Astrocyte of the spinal cord (primary cell): ENCODE measurements around the gene VWA3A.
"Not testable (repeated sequence)": the region's sequence is repeated elsewhere in the genome, so short reads cannot be mapped to it uniquely, and the experiment has no call there.

Experiments used
- DNase-seq: peaks from one replicate; pipeline ENCODE4 v3.0.0; 2011; ENCODE audit warnings: low read depth, low spot score
- H3K4me3 ChIP-seq: 2 replicates; pipeline ENCODE4 v1.5.1; 2011; ENCODE audit warnings: low read depth, mild to moderate bottlenecking, low read length, moderate library complexity
- in situ Hi-C: cut with HindIII; loops from 2 replicates; pipeline ENCODE4 v1.10.0; 2017; ENCODE audit warnings: low sequenced_read_pairs
- TF ChIP-seq, protein P1 (sequence below): IDR thresholded peaks from 2 replicates; pipeline ENCODE4 v1.5.1; 2012; ENCODE audit warnings: low read depth, mild to moderate bottlenecking, low read length, inconsistent platforms

Gene VWA3A

GRCh38 chr16:22161999-22162655 lies 69.8 kb downstream of the VWA3A start, which contains the start of gene SDR42E2:
SDR42E2 (plus strand) TSS chr16:22162506; CDS start chr16:22165583, 3,077 bp downstream.
- no peak for DNase-seq
- no peak within 1 kb of the TSS for H3K4me3 ChIP-seq

GRCh38 chr16:22162656-22163009 lies 70.3 kb downstream of the VWA3A start:
- TF ChIP-seq, protein P1, sequence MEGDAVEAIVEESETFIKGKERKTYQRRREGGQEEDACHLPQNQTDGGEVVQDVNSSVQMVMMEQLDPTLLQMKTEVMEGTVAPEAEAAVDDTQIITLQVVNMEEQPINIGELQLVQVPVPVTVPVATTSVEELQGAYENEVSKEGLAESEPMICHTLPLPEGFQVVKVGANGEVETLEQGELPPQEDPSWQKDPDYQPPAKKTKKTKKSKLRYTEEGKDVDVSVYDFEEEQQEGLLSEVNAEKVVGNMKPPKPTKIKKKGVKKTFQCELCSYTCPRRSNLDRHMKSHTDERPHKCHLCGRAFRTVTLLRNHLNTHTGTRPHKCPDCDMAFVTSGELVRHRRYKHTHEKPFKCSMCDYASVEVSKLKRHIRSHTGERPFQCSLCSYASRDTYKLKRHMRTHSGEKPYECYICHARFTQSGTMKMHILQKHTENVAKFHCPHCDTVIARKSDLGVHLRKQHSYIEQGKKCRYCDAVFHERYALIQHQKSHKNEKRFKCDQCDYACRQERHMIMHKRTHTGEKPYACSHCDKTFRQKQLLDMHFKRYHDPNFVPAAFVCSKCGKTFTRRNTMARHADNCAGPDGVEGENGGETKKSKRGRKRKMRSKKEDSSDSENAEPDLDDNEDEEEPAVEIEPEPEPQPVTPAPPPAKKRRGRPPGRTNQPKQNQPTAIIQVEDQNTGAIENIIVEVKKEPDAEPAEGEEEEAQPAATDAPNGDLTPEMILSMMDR: no peak
- no peak for DNase-seq
- H3K4me3 ChIP-seq: no peak overlapping the region
- in situ Hi-C loops: no loop called here

More at GRCh38 chr16:22161999-22162655, 69.8 kb downstream of the VWA3A start, which contains the start of gene SDR42E2:
- TF ChIP-seq, protein P1: no peak
- in situ Hi-C loops: no loop called here

- TF ChIP-seq, protein P1: no peak
- in situ Hi-C loops: no loop called here
- DNase-seq: no peak
- no peak overlapping the region for H3K4me3 ChIP-seq
These were observed 71.5 kb downstream of the VWA3A start for GRCh38 chr16:22163806-22164205.

DNA sequence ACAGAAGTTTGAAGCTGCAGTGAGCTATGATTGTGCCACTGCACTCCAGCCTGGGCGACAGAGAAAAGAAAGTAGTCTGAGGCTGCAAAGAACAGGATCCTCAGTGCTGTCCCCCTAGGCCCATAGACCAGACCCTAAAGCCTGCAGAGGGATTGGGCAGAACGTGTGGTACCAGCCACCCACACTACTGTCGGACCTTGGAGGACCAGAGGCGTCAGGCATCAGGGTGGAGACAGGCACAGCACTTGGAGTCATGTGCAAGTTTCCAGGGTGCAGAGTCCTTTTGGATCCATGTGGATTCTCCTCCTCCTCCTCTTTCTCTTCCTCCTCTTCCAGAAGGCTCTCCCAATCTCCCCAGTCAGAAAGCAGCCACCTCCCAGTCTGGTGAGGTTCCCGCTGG lies 72.1 kb downstream of the VWA3A start:
- in situ Hi-C loops: no loop called here
- H3K4me3 ChIP-seq: no peak overlapping the region
- TF ChIP-seq, protein P1: no peak
- DNase-seq: no peak

GRCh38 chr16:22165508-22166285 lies 73.4 kb downstream of the VWA3A start:
- no peak overlapping the region for H3K4me3 ChIP-seq
- DNase-seq: no peak
- TF ChIP-seq, protein P1: no peak
- in situ Hi-C loops: no loop called here

- TF ChIP-seq, protein P1: no peak
- no peak overlapping the region for H3K4me3 ChIP-seq
- in situ Hi-C loops: no loop called here
- DNase-seq: no peak
These were observed 79.6 kb downstream of the VWA3A start for GRCh38 chr16:22171953-22172352.

DNA sequence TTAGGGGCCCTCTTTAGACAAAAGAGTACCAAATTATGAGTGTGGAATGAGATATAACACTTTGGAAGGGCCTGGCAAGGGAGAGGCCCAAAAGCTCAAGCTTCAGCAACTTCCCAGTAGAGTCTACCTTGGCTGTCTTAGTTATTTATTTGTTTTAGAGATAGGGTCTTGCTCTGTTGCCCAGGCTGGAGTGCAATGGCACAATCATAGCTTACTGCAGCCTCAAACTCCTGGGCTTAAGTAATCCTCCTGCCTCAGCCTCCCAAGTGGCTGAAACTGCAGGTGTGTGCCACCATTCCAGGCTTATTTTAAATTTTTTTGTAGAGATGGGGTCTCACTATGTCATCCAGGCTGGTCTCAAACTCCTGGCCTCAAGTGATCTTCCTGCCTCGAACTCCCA lies 80.3 kb downstream of the VWA3A start:
- in situ Hi-C loops, H3K4me3 ChIP-seq, DNase-seq: not testable (repeated sequence)
